GM21825 (cell line): ENCODE data around the gene SWT1.
"Not testable (repeated sequence)": the region's sequence is repeated elsewhere in the genome, so short reads cannot be mapped to it uniquely, and the experiment has no call there.

Source experiments
- ATAC-seq: cut with Tn5 transposase; IDR thresholded peaks from one replicate; pipeline ENCODE4 v1.9.1; 2021; ENCODE audit warnings: mild to moderate bottlenecking, moderate library complexity; ENCODE audit not compliant: unreplicated experiment

SWT1 gene

DNA sequence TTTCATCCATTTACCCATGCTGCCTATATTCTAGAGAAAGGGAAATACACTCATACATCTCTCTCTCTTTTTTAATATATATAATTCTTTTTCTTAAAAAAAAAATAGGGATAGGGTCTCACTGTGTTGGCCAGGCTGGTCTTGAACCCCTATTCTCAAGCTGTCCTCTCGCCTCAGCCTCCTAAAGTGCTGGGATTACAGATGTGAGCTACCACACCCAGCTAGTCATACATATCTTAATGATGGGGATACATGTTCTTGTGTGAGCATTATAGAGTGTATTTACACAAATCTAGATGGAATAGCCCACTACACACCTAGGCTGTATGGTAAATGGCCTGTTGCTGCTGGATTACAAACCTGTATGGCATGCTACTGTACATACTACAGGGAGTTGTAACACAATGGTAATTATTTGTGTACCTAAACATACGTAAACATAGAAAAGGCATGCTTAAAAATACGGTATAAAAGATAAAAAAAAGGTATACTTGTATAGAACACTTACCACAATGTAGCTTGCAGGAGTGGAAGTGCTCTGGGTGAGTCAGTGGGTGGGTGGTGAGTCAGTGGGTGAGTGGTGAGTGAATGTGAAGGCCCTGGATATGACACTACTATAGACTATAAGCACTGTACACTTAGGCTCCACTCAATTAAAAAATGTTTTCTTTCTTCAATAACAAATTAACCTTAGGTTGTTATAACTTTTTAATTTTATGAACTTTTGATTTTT, 87.2 kb downstream of the SWT1 start:
- ATAC-seq = no peak

DNA sequence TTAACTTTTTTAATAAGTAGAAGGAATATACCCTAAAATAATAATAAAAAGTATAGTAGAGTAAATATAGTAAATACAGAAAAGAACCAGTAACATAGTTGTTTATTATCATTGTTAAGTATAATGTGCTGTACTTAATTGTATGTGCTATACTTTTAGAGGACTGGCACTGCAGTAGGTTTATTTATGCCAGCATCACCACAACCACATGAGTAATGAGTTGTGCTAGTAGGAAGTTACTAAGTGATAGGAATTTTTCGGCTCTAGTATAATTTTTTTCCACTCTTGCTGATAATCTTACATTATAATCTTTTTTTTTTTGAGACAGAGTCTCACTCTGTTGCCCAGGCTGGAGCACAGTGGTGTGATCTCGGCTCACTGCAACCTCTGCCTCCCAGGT, 88.5 kb downstream of the SWT1 start:
- ATAC-seq = no peak

- no peak for ATAC-seq
Measured at GRCh38 chr1:185249563-185249962, 92.6 kb downstream of the SWT1 start.

DNA sequence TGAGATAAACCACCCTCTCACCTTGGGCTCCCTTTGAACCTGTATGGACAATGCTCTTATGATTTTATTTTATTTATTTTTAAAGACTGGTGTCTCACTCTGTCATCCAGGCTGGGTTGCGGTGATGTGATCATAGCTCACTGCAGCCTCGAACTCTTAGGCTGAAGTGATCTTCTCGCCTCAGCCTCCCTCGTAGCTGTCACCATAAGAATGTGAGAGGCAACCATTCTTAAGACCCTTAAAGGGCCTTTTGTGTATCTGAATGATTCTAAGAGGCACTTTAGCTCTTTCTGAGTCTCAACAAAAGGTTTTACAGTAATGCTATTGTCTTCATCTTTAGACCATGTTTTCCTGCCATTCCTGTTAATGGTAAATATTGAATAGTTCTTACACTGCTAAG, 93.1 kb downstream of the SWT1 start:
- no peak for ATAC-seq

- ATAC-seq = not testable (repeated sequence)
Measured at GRCh38 chr1:185251928-185252327, 95.0 kb downstream of the SWT1 start.

- not testable (repeated sequence) for ATAC-seq
Measured at GRCh38 chr1:185252404-185252803, 95.4 kb downstream of the SWT1 start.

- ATAC-seq = not testable (repeated sequence)
Measured at GRCh38 chr1:185255595-185255994, 98.6 kb downstream of the SWT1 start.

- ATAC-seq = not testable (repeated sequence)
Measured at GRCh38 chr1:185257116-185257949, 100.4 kb downstream of the SWT1 start.

GRCh38 chr1:185257950-185258208, 100.9 kb downstream of the SWT1 start:
- no peak for ATAC-seq

DNA sequence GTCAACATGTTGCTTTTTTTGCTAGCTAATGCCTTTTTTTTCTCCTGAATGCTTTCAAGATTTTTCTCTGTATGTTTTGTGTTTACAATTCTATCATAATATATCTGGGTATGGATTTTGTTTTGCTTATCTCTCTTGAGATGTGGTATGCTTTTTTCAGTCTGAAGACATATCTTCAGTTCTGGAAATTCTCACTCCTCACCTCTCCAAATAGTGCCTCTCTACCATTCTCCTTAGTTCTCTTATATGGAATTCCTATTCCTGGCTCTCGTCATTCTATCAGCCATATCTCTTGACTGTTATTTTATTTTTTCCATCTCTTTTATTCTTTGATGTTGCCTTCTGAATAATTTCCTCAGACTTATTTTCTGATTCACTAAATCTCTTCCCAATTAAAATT, 101.7 kb downstream of the SWT1 start:
- no peak for ATAC-seq

DNA sequence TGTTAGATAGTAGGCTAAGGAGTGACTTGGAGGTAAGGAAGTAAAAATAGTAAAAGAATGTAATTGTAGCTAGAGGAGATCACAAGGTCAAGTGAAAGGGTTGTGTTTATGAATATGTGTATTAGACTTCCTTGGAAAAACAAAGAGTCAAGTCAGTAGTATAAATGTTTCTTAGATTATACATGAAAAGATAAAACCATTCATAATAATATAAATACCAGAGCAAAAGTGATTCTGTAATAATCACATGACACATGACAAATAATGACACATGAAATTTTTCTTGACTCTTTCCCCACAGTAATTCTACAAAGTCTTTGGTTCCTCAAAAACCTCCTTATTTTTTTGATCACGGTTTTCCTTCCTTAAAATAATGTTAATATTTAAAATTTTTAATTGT, 103.6 kb downstream of the SWT1 start:
- no peak for ATAC-seq

- ATAC-seq = no peak
Measured at GRCh38 chr1:185262151-185262550, 105.2 kb downstream of the SWT1 start.

DNA sequence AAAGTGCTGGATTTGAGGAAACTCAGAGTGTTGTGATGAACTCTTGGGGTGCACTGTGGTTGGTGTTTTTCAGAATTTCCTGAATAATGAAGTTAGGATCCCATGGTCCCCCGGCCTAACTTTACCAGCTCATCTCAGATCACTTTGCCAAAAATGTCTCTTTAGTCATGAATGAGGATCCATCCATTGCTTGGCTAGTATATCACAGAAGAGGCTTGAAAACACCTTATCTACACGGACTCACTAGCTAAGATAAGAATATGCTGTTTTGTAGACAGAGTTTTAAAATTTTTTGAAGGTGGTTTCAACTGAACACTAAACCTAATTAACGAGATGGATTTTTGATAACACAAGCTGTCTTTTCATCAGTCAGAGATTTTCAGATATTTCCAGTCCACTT, 106.3 kb downstream of the SWT1 start:
- ATAC-seq = no peak

- no peak for ATAC-seq
Measured at GRCh38 chr1:185263780-185264179, 106.8 kb downstream of the SWT1 start.

DNA sequence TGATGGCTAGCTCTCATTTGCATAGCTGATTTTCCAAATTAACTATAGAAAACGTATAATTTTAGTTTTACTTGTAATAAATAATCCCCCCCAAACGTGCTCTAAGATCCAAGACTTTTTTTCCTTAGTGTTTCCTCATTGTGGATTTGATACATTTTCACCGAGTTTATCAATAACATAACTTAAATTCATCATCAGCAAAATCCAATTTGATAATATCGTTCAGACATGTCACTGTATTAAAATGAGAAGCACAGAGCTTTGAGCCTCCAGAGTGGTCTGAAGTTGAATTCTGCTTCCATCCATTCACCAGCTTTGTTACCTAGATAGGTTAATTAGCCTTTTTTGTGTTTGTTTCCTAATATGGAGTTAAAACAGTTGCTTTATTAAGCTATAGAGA, 108.3 kb downstream of the SWT1 start:
- ATAC-seq = no peak

DNA sequence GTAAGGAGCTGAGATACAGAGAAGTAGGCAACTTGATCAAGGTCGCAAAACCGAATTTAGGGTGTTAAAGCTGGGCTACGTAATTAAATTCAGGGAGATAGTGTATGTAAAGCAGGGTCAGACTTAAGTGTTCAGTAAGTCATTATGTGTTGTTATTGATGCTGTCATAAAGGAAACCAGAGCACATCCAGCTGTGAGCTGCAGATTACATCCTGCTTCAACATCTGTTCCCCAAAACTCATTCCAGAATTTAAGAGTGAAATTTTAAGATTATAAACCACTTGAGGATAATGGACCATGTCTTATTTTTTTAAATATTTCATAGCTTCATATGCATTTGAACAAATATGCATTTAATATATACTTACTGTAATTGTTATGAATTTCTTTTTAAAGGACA, 110.3 kb downstream of the SWT1 start:
- no peak for ATAC-seq

- no peak for ATAC-seq
Measured at GRCh38 chr1:185267701-185268100, 110.7 kb downstream of the SWT1 start.

DNA sequence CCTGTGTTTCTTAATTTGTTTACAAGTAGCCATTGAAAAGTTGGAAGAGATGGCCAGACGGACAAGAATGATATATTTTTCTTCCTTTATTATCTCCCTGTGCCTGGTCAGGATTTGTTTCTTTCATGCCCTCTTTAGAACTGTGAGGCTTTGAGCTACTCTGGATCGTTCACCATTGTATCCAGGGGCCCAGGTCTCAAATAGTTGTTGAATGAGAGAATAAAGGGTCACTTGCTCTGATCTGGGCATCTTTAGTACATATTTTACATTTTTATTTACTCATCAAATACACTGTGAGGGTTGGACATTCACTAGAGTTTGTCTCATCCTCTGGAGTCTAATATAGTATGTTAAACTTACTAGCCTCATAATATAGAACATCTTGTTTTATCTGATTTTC, 111.4 kb downstream of the SWT1 start:
- ATAC-seq = no peak

GRCh38 chr1:185271921-185272320, 115.0 kb downstream of the SWT1 start:
- ATAC-seq = no peak

DNA sequence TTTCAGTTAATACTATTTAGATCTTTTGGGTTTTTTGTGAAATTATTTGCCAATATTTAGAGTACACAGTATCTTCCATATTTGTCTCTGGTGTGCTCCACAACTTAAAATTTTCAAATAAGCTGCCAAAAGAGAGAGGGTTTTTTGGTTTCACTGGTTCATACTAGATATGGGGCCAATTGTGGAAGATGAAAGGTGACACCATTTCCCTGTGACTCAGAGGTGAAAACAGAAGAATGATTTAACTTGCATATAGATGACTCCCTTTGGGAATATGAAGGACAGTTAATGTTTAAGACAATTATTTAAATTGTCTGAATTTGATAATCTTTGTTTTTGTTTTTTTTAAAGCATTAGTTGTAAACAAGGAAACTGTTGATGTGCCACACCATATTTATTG, 122.6 kb downstream of the SWT1 start:
- ATAC-seq = no peak

DNA sequence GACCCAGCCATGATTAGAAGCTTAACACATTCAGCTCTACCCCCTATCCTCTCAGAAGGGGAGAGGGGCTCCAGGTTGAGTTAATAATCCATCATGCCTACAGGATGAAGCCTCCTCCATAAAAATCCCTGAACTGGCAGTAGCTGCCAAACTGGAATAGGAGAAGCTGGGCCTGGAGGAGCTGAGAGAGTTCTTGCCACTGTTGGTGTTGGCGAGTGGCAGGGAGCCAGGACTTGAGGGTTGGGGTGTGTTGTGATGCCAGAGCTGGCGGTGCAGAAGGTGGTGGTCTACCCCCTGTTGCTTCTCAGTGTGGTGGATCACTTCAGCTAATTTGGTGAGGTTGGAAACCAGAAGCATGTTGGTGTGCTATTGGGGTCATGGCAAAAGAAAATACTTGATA, 123.6 kb downstream of the SWT1 start:
- ATAC-seq = no peak

- peak; percentile 97 for ATAC-seq
Measured at GRCh38 chr1:185281245-185281644, 124.3 kb downstream of the SWT1 start.

GRCh38 chr1:185284116-185284515, 127.1 kb downstream of the SWT1 start:
- no peak for ATAC-seq
